ENCODE measurements around the gene WDR49. TPM values are rescaled to one million over a fixed set of nuclear protein-coding genes. Genes with fewer than 3 reads are reported as not detected.
A peak's percentile ranks its signal among the peaks of the same experiment; 100 is the strongest.

WDR49 gene
- total RNA-seq, 1 experiment from 2014 or later: 0.34 TPM

DNA sequence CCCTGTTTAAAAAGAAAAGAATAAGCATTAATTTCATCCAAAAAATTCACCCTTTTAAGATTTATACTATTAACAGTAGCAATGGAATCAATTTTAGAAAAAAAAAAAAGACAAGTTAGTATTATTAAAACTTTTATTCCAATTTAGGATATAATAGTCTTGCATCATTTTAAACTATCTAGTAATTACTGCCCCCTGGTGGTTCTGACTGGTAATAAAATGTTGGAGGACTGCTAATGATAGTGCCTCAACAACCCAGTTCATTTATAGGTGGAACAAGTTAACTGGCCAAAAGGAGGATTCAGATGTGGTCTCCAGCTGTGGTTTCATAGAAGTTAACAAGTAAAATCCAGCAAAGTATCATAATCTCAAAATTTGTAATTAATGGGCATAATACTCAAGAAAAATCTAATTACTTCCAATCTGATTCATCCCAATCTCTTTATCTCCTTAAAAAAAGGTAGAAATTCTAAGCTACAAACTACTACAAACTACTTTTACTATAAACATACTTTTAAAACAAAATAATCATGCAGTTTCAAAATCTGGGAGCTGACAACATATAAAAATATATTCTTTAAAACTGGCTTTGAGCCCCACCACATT, 30.7 kb upstream of the WDR49 start:
- Histone ChIP-seq H2AFZ (ENCODE audit: low read depth, low read length, poor library complexity, severe bottlenecking) (no peak overlapping the region), H3K4me1 (ENCODE audit: control insufficient read depth in 1 of 2, insufficient read depth in 2 of 2, low read length in 2 of 2) (no peaks in the 10 kb centered on the region), H4K20me1 (ENCODE audit: insufficient read depth) (no peaks in the 10 kb centered on the region), H3K9me3 (ENCODE audit: control insufficient read depth in 1 of 2, insufficient read depth in 1 of 2, low read depth in 1 of 2, low read length in 2 of 2) (no peaks in the 10 kb centered on the region), H3K4me3 (replicated peaks in 1 of 2; ENCODE audit: low read depth in 1 of 2, low read length in 2 of 2) (no peak overlapping the region), H3K9me2 (ENCODE audit: insufficient read depth) (no peaks in the 10 kb centered on the region), H3K36me3 (ENCODE audit: control insufficient read depth in 1 of 2, insufficient read depth in 2 of 2, low read length in 2 of 2) (peaks cover 2 to 10% of the 10 kb centered on the region in 2 experiments; a peak in 3 of 4 replicates), H3K9ac (ENCODE audit: low read length) (no peak overlapping the region), H3K79me2 (ENCODE audit: insufficient read depth, low read length) (no peaks in the 10 kb centered on the region), H3K4me2 (ENCODE audit: low read length) (no peak overlapping the region), H3K27me3 (ENCODE audit: insufficient read depth, low read length) (no peaks in the 10 kb centered on the region), H3K27ac (ENCODE audit: low read depth, low read length) (no peak overlapping the region)
- TF ChIP-seq SP1 (IDR thresholded peaks at IDR 0.05; ENCODE audit: low read depth) (no peak), SIN3A (IDR thresholded peaks at IDR 0.05; ENCODE audit: low read depth) (no peak), MAX (IDR thresholded peaks at IDR 0.05) (no peak), CEBPB (IDR thresholded peaks at IDR 0.05; ENCODE audit: low read depth) (peak; percentile 43; the same call in 1 of the 2 replicates), ELF1 (IDR thresholded peaks at IDR 0.05; ENCODE audit: borderline replicate concordance, low read depth) (no peak), POLR2AphosphoS5 (IDR thresholded peaks at IDR 0.05; ENCODE audit: low read depth, low read length) (no peak), ZNF274 (IDR thresholded peaks at IDR 0.05; ENCODE audit: low read depth, low read length) (no peak), EZH2 (IDR thresholded peaks at IDR 0.05) (no peak), RAD21 (IDR thresholded peaks at IDR 0.05; ENCODE audit: low read depth) (peak; percentile 48), EZH2phosphoT487 (IDR thresholded peaks at IDR 0.05; ENCODE audit: borderline replicate concordance) (no peak)
- TF ChIP-seq, protein P1, sequence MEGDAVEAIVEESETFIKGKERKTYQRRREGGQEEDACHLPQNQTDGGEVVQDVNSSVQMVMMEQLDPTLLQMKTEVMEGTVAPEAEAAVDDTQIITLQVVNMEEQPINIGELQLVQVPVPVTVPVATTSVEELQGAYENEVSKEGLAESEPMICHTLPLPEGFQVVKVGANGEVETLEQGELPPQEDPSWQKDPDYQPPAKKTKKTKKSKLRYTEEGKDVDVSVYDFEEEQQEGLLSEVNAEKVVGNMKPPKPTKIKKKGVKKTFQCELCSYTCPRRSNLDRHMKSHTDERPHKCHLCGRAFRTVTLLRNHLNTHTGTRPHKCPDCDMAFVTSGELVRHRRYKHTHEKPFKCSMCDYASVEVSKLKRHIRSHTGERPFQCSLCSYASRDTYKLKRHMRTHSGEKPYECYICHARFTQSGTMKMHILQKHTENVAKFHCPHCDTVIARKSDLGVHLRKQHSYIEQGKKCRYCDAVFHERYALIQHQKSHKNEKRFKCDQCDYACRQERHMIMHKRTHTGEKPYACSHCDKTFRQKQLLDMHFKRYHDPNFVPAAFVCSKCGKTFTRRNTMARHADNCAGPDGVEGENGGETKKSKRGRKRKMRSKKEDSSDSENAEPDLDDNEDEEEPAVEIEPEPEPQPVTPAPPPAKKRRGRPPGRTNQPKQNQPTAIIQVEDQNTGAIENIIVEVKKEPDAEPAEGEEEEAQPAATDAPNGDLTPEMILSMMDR (IDR thresholded peaks at IDR 0.05 in 2 of 3, conservative IDR thresholded peaks at IDR 0.05 in 1 of 3; ENCODE audit: borderline replicate concordance in 1 of 3, insufficient read depth in 1 of 3, low read depth in 2 of 3, low read length in 2 of 3): peak; percentile 28 to 74 (median 53); a peak in 5 of 6 replicates
- TF ChIP-seq, protein P2, sequence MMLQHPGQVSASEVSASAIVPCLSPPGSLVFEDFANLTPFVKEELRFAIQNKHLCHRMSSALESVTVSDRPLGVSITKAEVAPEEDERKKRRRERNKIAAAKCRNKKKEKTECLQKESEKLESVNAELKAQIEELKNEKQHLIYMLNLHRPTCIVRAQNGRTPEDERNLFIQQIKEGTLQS (IDR thresholded peaks at IDR 0.05): no peak
- POLR2A ChIA-PET: no interaction called here
- DNase-seq (ENCODE audit: low read depth, low spot score) (peak; percentile 46), ATAC-seq (peak; percentile 73)
- RAD21 ChIA-PET (ENCODE audit: low non-redundant PET in 1 of 2, low total read pairs in 2 of 2, uncharacterized antibody in 2 of 2, unreplicated experiment in 2 of 2): no interaction called here
- intact Hi-C loops (cut with micrococcal nuclease): loop anchor here (1.0 to 10.0 kb wide), 2 partner anchors 200 to 277 kb away; no protein-coding TSS in a partner anchor
- CTCF ChIA-PET: interaction anchor here (0.6 to 1.9 kb wide), 12 partner anchors 11 to 304 kb away, joined by 3 to 8 read pairs (median 4); partner anchors contain the start of genes PDCD10, SERPINI1 and ZBBX
- BruUV-seq (replicated peaks): no TSS peak
